HG02763 (cell line): ENCODE measurements around the gene PRTG.

ENCODE experiments used
- ATAC-seq: cut with Tn5 transposase; IDR thresholded peaks from one replicate; pipeline ENCODE4 v1.9.1; 2021; ENCODE audit warnings: mild to moderate bottlenecking, moderate library complexity; ENCODE audit not compliant: unreplicated experiment

PRTG gene

GRCh38 chr15:55574096-55574495 is 168.9 kb downstream of the PRTG start:
- ATAC-seq = no peak

DNA sequence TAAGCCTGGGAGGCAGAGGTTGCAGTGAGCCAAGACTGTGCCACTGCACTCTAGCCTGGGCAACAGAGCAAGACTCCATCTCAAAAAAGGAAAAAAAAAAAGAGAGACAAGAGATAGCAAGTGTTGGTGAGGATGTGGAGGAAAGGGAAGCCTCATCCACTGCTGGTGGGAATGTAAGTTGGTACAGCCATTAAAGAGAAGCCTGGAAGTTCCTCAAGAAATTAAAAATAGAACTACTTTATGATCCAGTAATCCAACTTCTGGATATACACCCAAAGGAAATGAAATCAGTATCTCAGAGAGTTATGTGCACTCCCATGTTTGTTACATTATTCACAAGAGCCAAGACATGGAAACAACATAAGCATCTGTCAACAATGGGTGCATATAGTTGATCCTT is 169.7 kb downstream of the PRTG start:
- no peak for ATAC-seq

DNA sequence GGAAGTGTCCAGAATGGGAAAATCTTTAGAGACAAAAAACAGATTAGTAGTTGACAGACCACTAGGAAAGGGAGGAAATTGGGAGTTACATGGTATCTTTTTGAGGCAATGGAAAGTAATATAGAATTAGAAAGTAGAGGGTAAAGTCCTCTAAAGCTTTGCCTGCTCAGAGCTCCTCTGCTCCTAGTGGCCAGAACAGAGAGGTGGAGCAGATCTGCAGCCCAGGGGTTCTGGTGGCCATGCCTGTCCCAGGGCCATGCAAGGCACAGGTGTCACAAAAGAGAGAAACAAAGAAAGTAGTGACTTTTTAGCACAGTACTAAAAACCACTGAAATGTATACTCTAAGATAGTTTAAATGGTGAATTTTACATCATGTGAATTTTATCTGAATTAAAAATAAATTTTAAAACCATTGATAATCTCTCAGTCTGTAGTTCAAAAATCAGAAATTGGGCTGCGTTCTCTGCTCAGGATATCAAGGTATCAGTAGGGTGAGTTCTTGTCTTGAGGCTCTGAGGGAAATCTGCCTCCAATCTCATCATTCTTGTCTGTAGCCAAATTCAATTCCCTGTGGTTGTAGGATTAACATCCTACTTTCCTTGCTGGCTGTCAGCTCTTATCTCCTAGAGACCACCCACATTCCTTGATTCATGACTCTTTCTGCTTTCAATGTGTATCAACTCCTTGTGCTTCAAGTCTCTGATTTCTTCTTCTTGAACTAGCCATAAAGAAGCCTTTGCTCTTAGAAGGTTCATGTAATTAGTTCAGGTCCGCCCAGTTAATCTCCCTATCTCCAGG is 178.4 kb downstream of the PRTG start:
- ATAC-seq = no peak

DNA sequence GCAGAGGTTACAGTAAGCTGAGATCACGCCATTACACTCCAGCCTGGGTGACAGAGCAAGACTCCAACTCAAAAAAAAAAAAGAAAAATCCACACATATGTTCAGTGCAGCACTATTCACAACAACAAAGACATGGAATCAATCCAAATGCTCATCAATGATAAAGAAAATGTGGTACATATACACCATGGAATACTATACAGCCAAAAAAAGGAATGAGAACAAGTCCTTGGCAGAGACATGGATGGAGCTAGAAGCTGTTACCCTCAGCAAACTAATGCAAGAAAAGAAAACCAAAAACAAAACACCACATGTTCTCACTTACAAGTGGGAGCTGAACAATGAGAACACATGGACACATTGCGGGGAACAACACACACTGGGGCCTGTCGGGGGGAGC is 180.4 kb downstream of the PRTG start:
- no peak for ATAC-seq
